ENCODE measurements around the gene EPB41L2. TPM values are rescaled to one million over a fixed set of nuclear protein-coding genes. Genes with fewer than 3 reads are reported as not detected.

Gene EPB41L2
- total RNA-seq, 4 donors from 2014 or later: 104 to 317 (median 144) TPM

GRCh38 chr6:131005439-131006016 is 57.5 kb downstream of the EPB41L2 start:
- ATAC-seq (ENCODE audit: low FRiP score): no peak
- no peak for TF ChIP-seq CTCF (IDR thresholded peaks at IDR 0.05)
- no peak for DNase-seq (ENCODE audit: low spot score)

DNA sequence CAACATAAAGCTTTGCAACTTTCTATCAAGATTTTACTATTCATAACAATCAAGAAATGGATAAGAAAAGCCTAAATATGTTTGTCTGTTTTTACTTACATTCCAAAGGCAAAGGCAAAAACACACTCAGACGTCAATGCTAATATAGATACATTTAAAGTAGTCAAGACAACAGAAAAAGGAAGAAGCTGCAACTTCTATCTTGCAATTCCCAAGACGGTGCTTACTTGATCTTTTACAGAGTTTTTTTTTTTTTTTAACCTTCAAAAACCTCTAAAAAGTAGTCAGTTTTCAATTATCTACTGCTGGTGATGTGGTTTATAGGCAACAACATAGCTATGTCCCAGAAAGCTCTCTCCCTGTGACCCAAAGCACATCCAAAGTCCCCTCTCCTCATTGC is 58.1 kb downstream of the EPB41L2 start:
- DNase-seq (ENCODE audit: low spot score) (no peak), ATAC-seq (ENCODE audit: low FRiP score) (no peak)
- no peak for TF ChIP-seq CTCF (IDR thresholded peaks at IDR 0.05)

- TF ChIP-seq CTCF (IDR thresholded peaks at IDR 0.05): no peak
- no peak for ATAC-seq (ENCODE audit: low FRiP score)
- no peak for DNase-seq (ENCODE audit: low spot score)
Observed at GRCh38 chr6:131004387-131004755, 58.7 kb downstream of the EPB41L2 start.

DNA sequence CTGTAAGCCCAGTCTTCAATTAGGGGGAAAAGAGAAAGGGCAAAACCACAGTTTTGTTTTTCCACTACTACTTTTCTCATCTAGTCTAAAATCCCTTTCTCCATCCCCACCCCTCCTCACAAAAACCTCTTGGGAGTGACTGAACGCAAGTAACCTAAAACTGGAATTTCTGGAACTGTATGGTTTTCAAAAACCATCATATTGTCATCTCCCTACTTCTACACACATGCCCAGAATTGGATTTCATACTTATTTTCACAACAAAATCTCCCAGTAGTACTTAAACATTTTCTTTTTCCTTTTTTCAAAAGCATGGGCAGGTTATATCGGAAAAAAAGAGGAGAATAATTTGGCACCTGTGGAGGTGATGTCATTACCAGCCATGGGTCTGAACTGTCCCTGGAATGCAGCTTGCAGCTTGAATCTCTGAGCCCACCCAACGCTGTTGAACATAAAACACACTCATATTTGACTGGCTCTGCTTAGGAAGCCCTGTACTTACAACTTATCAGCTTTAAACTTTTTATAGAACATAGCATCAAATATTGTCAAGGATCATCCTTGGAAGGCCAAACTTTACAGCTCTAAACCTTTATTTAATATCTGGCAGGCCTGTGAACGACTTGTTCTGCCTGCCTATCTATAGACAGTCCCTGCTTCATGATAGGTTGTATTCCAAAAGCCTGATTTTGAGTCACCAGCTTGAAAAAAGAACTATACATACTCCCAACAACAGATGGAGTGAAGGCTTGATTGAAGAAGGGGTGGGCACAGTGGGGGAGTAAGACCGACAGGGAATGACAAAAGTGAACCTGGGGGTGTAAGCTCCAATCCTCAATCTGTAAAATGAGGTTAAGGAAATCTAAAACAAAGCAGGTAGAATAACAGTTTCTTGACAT is 59.3 kb downstream of the EPB41L2 start:
- DNase-seq (ENCODE audit: low spot score) (no peak), ATAC-seq (ENCODE audit: low FRiP score) (no peak)
- no peak for TF ChIP-seq CTCF (IDR thresholded peaks at IDR 0.05)

GRCh38 chr6:131002661-131002980 is 60.4 kb downstream of the EPB41L2 start:
- TF ChIP-seq CTCF (IDR thresholded peaks at IDR 0.05): no peak
- DNase-seq (ENCODE audit: low spot score) (no peak), ATAC-seq (ENCODE audit: low FRiP score) (no peak)

- TF ChIP-seq CTCF (IDR thresholded peaks at IDR 0.05): no peak
Observed at GRCh38 chr6:131001945-131002660, 60.9 kb downstream of the EPB41L2 start.

More at GRCh38 chr6:131001945-131002660, 60.9 kb downstream of the EPB41L2 start:
- DNase-seq (ENCODE audit: low spot score) (no peak), ATAC-seq (ENCODE audit: low FRiP score) (peak; percentile 41)

All from omental fat pad (tissue), 4 donors.